ENCODE data around the gene AHCYL2.
"Not testable (repeated sequence)": the region's sequence is repeated elsewhere in the genome, so short reads cannot be mapped to it uniquely, and the experiment has no call there.

Gene AHCYL2

GRCh38 chr7:129341816-129342806 lies 117.3 kb downstream of the AHCYL2 start:
- TF ChIP-seq CTCF (IDR thresholded peaks at IDR 0.05; ENCODE audit: low read length, missing control alignments), result no peak
- DNase-seq (ENCODE audit: low read depth), result no peak
- no peak overlapping the region for H3K4me3 ChIP-seq (replicated peaks; ENCODE audit: low read depth, low read length)

GRCh38 chr7:129343099-129343700 lies 118.4 kb downstream of the AHCYL2 start:
- DNase-seq (ENCODE audit: low read depth), result peak; percentile 76
- H3K4me3 ChIP-seq (replicated peaks; ENCODE audit: low read depth, low read length), result no peak overlapping the region
- TF ChIP-seq CTCF (IDR thresholded peaks at IDR 0.05; ENCODE audit: low read length, missing control alignments), result peak; percentile 79

- no peak for DNase-seq (ENCODE audit: low read depth)
- no peak overlapping the region for H3K4me3 ChIP-seq (replicated peaks; ENCODE audit: low read depth, low read length)
- no peak for TF ChIP-seq CTCF (IDR thresholded peaks at IDR 0.05; ENCODE audit: low read length, missing control alignments)
Observed at GRCh38 chr7:129347330-129347729, 122.5 kb downstream of the AHCYL2 start.

- no peak overlapping the region for H3K4me3 ChIP-seq (replicated peaks; ENCODE audit: low read depth, low read length)
- TF ChIP-seq CTCF (IDR thresholded peaks at IDR 0.05; ENCODE audit: low read length, missing control alignments), result no peak
- DNase-seq (ENCODE audit: low read depth), result no peak
Observed at GRCh38 chr7:129348023-129348740, 123.4 kb downstream of the AHCYL2 start.

- TF ChIP-seq CTCF (IDR thresholded peaks at IDR 0.05; ENCODE audit: low read length, missing control alignments), result no peak
- DNase-seq (ENCODE audit: low read depth), result peak; percentile 57
- no peak overlapping the region for H3K4me3 ChIP-seq (replicated peaks; ENCODE audit: low read depth, low read length)
Observed at GRCh38 chr7:129351320-129351719, 126.5 kb downstream of the AHCYL2 start.

GRCh38 chr7:129353104-129353503 lies 128.3 kb downstream of the AHCYL2 start:
- DNase-seq (ENCODE audit: low read depth), result peak; percentile 43
- not testable (repeated sequence) for H3K4me3 ChIP-seq (replicated peaks; ENCODE audit: low read depth, low read length)

All from fibroblast of pulmonary artery (primary cell).